IPS DF 6.9 (cell line): ENCODE data around the gene MAVS.

Source experiments
- DNase-seq: peaks from one replicate; pipeline ENCODE4 v3.0.0-alpha.2; 2013; ENCODE audit warnings: low read depth, low spot score
- H3K27ac ChIP-seq: one replicate; pipeline ENCODE4 v1.5.1; 2013; ENCODE audit warnings: low read length, control low read depth
- H3K27me3 ChIP-seq: 2 replicates; pipeline ENCODE4 v1.6.1; 2013; ENCODE audit warnings: mild to moderate bottlenecking, low read length; ENCODE audit not compliant: control insufficient read depth, insufficient read depth
- H3K36me3 ChIP-seq: 2 replicates; pipeline ENCODE4 v1.6.1; 2013; ENCODE audit warnings: low read length; ENCODE audit not compliant: control insufficient read depth, insufficient read depth
- H3K4me1 ChIP-seq: 2 replicates; pipeline ENCODE4 v1.6.1; 2013; ENCODE audit warnings: low read length; ENCODE audit not compliant: control insufficient read depth, insufficient read depth
- H3K4me3 ChIP-seq: 2 replicates; pipeline ENCODE4 v1.5.1; 2013; ENCODE audit warnings: mild to moderate bottlenecking, low read length
- H3K9me3 ChIP-seq: 2 replicates; pipeline ENCODE4 v1.6.1; 2013; ENCODE audit warnings: low read length, inconsistent platforms; ENCODE audit not compliant: control insufficient read depth, insufficient read depth
- WGBS: extraction: QIAGEN DNeasy Blood & Tissue Kit; methylation state at CpG from one replicate; pipeline ENCODE4 v1.1.7; 2013; ENCODE audit warnings: mixed read lengths, missing lambda C conversion rate; ENCODE audit not compliant: insufficient read length, insufficient coverage; 5-methylcytosine and 5-hydroxymethylcytosine counted together

MAVS gene

DNA sequence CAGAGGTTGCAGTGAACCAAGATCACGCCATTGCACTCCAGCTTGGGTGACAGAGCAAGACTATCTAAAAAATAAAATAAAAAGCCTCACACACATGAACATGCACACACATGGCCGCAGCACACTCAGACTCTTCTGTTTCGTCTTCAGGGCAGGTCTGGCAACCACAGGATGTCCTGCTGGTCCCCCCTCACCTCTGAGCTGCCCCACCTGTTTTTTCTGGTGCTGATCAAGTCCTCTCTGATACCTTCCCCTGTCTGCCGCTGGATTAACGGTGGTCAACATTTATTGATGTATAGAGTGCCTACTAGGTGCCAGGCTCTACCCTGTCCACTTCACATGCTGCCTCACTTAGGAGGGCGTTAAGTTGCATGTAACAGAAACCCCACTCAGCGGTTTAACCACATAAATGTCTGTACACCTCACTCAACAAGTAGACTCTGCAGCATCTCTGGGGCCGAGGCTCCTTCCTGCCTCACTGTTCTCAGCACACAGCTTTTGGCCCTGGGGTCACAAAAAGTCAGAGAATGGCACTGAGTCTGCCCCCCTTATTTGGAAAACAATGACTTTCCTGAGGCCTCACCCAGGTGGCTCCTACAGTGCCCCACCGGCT, 30.8 kb upstream of the MAVS start:
- no peaks in the 10 kb centered on the region for H3K27me3 ChIP-seq
- no peak overlapping the region for H3K4me3 ChIP-seq
- no peaks in the 10 kb centered on the region for H3K36me3 ChIP-seq
- no CpG with 5 or more reads among the region's 9 CpGs for WGBS
- H3K9me3 ChIP-seq: no peaks in the 10 kb centered on the region
- no peak overlapping the region for H3K27ac ChIP-seq
- no peak for DNase-seq
- 0 out of 2 replicates have a peak, but pooled peaks cover 2% of the 10 kb centered on the region for H3K4me1 ChIP-seq

DNA sequence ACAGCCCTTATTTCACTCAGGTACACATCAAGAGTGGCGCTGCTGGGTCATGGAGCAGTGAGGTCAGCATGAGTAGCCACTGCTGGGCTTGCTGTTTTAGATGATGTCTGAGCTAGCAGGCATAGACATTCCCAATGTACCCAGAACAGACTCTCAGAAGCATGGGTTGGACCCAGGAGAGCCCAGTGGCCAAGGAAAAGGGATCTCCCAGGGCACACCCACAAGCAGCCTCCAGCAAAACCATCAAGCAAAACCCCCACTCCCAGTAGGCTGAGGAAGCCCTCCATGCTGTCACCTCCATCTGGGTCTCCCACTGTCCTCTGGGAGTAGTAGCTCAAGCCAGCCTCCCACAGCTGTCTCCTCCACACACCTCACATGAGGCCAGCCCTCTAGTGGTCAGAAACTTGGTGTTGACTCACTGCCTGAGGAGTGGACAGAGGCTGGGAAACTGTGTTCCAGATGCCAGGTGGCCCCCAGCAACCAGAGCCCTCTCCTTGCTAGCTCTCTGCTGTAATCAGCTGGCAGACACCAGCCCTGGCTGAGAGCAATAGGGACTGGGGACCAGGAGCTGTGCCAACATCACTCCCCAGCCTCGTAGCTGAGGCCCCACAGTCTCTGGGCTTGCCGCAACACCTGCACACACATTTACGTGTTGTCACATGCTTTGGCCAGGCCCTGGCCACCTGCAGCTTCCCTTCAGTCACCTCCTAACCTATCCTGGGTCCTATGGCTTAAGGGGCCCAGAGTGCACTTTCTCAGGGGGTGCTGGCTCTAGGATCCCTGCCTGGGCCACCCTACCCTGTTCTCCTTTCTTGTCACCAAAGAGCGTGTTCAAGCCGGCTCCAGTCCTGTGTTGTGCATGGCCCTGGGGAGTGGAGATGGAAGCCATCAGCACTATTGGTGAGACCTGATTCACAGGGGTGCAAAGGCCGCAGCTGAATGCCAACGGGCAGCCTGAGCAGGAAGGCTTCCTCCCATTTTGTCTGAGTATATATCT, 28.2 kb upstream of the MAVS start:
- H3K4me3 ChIP-seq: no peak overlapping the region
- no peaks in the 10 kb centered on the region for H3K27me3 ChIP-seq
- no peak for DNase-seq
- H3K4me1 ChIP-seq: 0 out of 2 replicates have a peak, but pooled peaks cover 2% of the 10 kb centered on the region
- no peak overlapping the region for H3K27ac ChIP-seq
- no peaks in the 10 kb centered on the region for H3K36me3 ChIP-seq
- no peaks in the 10 kb centered on the region for H3K9me3 ChIP-seq
- WGBS: no CpG with 5 or more reads among the region's 8 CpGs

DNA sequence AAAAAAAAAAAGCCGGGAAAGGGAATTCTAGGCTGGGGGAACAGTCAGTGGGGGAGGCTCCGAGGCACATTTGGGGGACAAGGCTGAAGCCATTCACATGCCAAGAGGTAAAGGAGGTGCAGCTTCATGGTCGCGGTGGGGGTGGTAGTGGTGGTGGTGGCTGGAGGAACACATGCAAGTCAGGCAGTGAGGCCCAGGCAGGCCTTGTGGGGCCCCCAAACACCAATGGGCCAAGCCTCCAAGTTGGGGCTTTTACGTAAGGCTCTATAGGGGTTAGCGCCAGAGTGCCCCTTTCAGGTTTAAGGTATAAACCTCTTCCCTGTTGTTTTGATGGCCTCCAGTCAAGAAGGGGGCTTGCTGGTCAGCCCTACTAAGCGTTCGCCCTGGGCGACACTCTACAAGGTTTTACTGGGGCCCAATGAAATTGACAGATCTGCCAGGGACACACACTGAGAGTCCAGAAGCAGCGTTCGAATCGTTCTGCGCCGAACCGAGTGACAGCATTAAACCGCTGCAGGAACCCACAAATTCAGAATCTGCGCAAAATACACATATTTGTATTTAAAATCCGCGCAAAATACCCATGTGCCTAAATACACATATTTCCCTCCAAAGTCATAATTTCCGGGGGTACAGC, 27.1 kb upstream of the MAVS start:
- WGBS: no CpG with 5 or more reads among the region's 20 CpGs
- H3K27ac ChIP-seq: no peak overlapping the region
- no peaks in the 10 kb centered on the region for H3K9me3 ChIP-seq
- H3K4me1 ChIP-seq: 0 out of 2 replicates have a peak, but pooled peaks cover 2% of the 10 kb centered on the region
- DNase-seq: no peak
- H3K36me3 ChIP-seq: no peaks in the 10 kb centered on the region
- no peaks in the 10 kb centered on the region for H3K27me3 ChIP-seq
- H3K4me3 ChIP-seq: peak overlapping the region; percentile 61; the same call in 1 of the 2 replicates

DNA sequence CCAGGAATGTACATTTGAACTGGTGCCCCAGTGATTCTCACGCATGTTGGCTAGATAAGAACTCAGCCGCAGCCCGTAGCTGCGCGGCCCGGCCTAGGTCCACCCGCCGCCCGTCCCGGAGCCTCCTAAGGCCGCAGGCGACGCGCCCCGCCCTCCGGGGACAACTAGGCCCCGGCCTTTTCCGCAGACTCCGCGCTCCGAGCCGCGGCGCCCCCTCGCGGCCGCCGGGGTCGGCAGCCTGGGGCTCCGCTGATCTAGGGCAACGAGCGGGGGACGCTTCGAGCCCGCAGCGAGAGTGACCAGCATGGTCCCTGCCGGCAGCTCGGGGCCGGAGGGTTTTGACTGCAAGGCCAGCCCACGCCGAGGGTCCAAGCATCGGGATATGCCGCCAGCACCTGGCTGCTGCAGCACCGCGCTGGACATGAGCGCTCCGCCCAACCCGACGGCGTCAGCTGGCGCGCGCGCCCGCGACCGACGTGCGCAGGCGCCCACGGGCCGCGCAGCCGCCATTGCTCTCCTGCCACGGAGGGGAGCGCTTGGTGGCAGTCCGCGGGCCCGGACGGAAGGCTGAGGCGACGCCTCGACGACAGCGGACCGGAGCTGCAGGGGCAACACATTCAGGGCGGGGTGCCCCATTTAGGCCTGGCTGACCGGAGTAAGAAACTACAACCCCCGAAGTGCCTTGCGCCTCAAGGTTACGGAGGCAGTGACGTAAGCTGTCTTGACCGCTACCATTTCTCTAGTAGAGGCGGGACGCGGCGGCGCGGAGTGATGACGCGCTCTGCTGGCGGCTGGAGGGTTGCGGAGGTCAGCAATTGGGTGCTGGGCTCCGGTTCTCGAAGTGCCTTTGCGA, 26.4 kb upstream of the MAVS start, which contains the start of gene AP5S1:
Gene AP5S1, plus strand, starts transcription at position 500 of the 853 bp plus-strand sequence. CDS start 1,571 bp downstream, outside the sequence.
- WGBS: no CpG with 5 or more reads among the region's 96 CpGs
- peak; percentile 98 for DNase-seq
- Histone ChIP-seq H3K4me3 (peak within 1 kb of the TSS; percentile 61), H3K4me1 (0 out of 2 replicates have a peak, but pooled peaks cover 2% of the 10 kb centered on the region), H3K36me3 (no peaks in the 10 kb centered on the region), H3K27me3 (no peaks in the 10 kb centered on the region), H3K27ac (no peak within 1 kb of the TSS), H3K9me3 (no peaks in the 10 kb centered on the region)

DNA sequence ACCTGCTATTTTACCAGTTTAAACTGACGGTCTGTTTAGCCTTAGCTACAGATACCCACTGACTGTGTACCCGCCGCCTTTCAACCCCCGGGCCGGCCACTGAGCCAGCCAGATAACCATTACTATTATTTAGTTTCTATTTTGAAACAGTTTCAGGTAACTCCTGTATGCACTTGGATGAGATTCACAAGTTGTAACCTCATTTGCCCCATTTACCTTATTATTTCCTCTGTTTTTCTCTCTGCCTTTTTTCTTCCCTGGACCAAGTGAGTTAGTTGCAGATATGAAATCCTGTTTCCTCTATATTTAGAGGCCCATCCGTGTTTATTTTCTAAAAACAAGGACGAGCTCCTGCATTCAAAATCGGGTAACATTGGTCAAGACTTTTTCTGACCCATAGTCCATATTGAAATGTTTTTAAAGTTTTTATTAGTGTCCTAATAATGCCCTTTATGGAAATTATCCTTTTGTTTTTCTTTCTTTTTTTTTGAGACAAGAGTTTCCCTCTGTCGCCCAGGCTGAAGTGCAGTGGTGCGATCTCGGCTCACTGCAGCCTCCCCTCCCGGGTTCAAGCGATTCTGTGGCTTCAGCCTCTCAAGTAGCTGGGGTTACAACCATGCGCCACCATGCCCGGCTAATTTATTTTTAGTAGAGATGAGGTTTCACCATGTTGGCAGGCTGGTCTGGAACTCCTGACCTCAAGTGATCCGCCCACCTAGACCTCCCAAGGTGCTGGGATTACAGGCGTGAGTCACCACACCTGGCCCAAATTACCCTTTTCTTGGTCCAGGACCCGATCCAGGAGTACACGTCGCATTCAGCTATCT, 25.5 kb upstream of the MAVS start:
- H3K27me3 ChIP-seq: no peaks in the 10 kb centered on the region
- DNase-seq: no peak
- no peaks in the 10 kb centered on the region for H3K9me3 ChIP-seq
- WGBS: no CpG with 5 or more reads among the region's 20 CpGs
- H3K4me3 ChIP-seq: peak overlapping the region; percentile 61; the same call in 1 of the 2 replicates
- no peak overlapping the region for H3K27ac ChIP-seq
- H3K4me1 ChIP-seq: 0 out of 2 replicates have a peak, but pooled peaks cover 2% of the 10 kb centered on the region
- no peaks in the 10 kb centered on the region for H3K36me3 ChIP-seq

DNA sequence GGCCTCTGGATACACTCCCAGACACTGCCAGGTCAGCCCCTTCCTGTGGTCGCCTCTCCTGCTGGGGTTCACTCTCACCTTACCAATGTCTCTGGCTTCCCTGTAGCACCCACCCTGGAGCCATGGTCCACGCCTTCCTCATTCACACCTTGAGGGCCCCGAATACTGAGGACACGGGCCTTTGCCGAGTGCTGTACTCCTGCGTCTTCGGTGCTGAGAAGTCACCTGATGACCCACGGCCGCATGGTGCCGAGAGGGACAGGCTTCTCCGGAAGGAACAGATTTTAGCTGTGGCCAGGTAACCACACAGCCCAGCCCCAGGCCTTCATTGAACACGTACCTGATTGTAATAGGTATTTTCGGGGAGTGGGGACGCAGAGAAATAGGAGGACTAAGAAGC, 24.6 kb upstream of the MAVS start:
- 0 out of 2 replicates have a peak, but pooled peaks cover 2% of the 10 kb centered on the region for H3K4me1 ChIP-seq

DNA sequence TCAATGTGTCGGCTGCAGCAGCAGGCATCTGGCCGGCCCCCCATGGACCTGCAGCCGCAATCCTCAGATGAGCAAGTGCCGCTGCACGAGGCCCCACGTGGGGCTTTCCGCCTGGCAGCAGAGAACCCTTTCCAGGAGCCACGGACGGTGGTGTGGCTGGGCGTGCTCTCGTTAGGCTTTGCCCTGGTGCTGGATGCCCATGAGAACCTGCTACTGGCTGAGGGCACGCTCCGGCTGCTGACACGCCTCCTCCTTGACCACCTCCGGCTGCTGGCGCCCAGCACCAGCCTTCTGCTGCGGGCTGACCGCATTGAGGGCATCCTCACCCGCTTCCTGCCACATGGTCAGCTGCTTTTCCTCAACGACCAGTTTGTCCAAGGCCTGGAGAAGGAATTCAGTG, 22.8 kb upstream of the MAVS start:
- WGBS: no CpG with 5 or more reads among the region's 20 CpGs
- H3K4me3 ChIP-seq: no peak overlapping the region
- H3K4me1 ChIP-seq: no peaks in the 10 kb centered on the region
- H3K27me3 ChIP-seq: no peaks in the 10 kb centered on the region
- H3K27ac ChIP-seq: no peak overlapping the region
- no peaks in the 10 kb centered on the region for H3K9me3 ChIP-seq
- no peak for DNase-seq
- H3K36me3 ChIP-seq: no peaks in the 10 kb centered on the region

More for the DNA sequence above, 24.6 kb upstream of the MAVS start:
- DNase-seq: no peak
- no peak overlapping the region for H3K4me3 ChIP-seq
- no peak overlapping the region for H3K27ac ChIP-seq
- WGBS: no CpG with 5 or more reads among the region's 14 CpGs
- H3K36me3 ChIP-seq: no peaks in the 10 kb centered on the region
- no peaks in the 10 kb centered on the region for H3K27me3 ChIP-seq
- H3K9me3 ChIP-seq: no peaks in the 10 kb centered on the region

DNA sequence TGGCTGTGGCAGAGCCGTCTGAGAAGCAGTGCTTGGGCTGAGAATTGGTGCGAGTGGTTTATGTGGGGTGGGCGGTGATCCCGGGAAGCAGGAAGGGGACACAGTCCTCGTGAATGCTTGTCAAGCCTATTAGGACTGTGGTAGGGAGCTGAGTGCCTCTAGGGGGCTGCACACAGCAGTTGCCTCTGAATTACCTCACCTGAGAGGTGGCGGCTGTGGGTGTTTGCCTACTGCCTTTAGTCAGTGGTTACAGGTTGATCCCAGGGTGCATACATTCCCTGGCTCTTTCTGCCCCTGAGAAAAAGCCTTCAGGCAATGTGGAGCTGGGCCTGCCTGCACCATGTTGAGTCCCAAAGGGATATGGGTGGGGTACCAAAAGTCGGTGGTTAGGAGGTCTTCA, 21.1 kb upstream of the MAVS start:
- H3K27me3 ChIP-seq: no peaks in the 10 kb centered on the region
- H3K9me3 ChIP-seq: no peaks in the 10 kb centered on the region
- DNase-seq: no peak
- no peak overlapping the region for H3K4me3 ChIP-seq
- no peaks in the 10 kb centered on the region for H3K4me1 ChIP-seq
- no CpG with 5 or more reads among the region's 7 CpGs for WGBS
- no peak overlapping the region for H3K27ac ChIP-seq
- H3K36me3 ChIP-seq: no peaks in the 10 kb centered on the region

DNA sequence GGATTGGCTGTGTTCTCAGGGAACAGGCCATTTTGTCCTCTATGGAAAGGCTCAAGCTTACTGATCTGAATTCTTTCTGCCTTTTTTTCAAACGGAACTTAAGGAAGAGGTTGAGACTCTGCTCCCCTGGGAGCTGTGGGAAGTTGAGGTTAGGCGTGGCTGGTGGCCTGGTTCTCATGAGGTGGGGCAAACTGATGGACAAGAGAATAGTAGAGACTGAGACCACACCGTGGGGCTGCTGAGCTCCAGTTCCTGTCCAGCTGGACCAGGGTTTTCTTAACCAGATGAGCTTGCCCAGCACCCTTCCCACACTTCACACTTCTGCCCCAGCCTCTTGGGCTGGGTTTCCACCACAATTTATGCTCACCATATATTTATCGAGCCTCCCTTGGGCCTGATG, 20.2 kb upstream of the MAVS start:
- H3K4me1 ChIP-seq: no peaks in the 10 kb centered on the region
- H3K27ac ChIP-seq: no peak overlapping the region
- no peaks in the 10 kb centered on the region for H3K36me3 ChIP-seq
- no peaks in the 10 kb centered on the region for H3K27me3 ChIP-seq
- no peak overlapping the region for H3K4me3 ChIP-seq
- no peak for DNase-seq
- no peaks in the 10 kb centered on the region for H3K9me3 ChIP-seq
- WGBS: no CpG with 5 or more reads among the region's 4 CpGs
